Large intestine (tissue), 3 donors: ENCODE data around the gene FAM83G. TPM values are rescaled to one million over a fixed set of nuclear protein-coding genes. Genes with fewer than 3 reads are reported as not detected.
A peak's percentile ranks its signal among the peaks of the same experiment; 100 is the strongest.

Experiments
- DNase-seq, 2 donors: peaks; one replicate each; pipeline versions ENCODE4 v3.0.0 to v3.0.0-alpha.2; 2013
- H3K27ac ChIP-seq: one replicate; pipeline ENCODE4 v1.5.1; 2013; ENCODE audit warnings: low read length
- H3K27me3 ChIP-seq: 2 replicates; pipeline ENCODE4 v1.6.1; 2013; ENCODE audit warnings: low read length; ENCODE audit not compliant: control insufficient read depth, insufficient read depth
- H3K36me3 ChIP-seq: 2 replicates; pipeline ENCODE4 v1.6.1; 2013; ENCODE audit warnings: low read length; ENCODE audit not compliant: control insufficient read depth, insufficient read depth
- H3K4me1 ChIP-seq: one replicate; pipeline ENCODE4 v1.6.1; 2013; ENCODE audit warnings: low read length; ENCODE audit not compliant: control insufficient read depth, insufficient read depth
- H3K4me3 ChIP-seq: one replicate; pipeline ENCODE4 v1.5.1; 2013; ENCODE audit warnings: low read length
- H3K9me3 ChIP-seq: one replicate; pipeline ENCODE4 v1.6.1; 2013; ENCODE audit warnings: mild to moderate bottlenecking, low read depth, low read length, moderate library complexity; ENCODE audit not compliant: control insufficient read depth
- WGBS: methylation state at CpG from one replicate; pipeline ENCODE4 v1.1.5; 2013; ENCODE audit warnings: low lambda C conversion rate; ENCODE audit not compliant: insufficient coverage; 5-methylcytosine and 5-hydroxymethylcytosine counted together
- polyA plus RNA-seq: library from polyadenylated mRNA; unstranded; fragments of 120-200 nt; gene quantifications from one replicate; pipeline ENCODE4 v1.2.1, GENCODE V29; 2013

The FAM83G gene
- polyA plus RNA-seq, 1 donor: 35.6 TPM

DNA sequence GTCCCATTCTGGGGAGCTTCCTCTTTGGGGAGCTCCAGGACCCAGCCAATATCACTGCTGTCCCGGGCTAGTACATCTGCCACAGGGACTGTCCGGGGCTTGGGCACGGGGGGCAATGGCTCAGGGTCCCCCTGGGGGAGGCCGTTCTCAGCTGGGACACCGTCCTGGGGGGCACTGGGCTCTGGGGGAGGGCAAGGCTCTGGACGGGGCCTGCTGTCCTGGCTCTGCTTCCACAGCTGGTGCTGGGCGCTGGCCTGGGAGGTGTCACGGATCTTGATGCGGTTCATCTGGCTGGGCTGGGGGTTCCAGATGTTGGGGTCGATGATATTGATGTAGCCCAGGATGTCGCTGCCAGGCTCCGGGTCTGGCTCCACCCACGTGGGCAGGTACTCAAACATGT lies 26.5 kb downstream of the FAM83G start:
- no CpG with 5 or more reads among the region's 13 CpGs for WGBS
- no peak for DNase-seq
- Histone ChIP-seq H3K4me1 (peaks cover 27% of the 10 kb centered on the region), H3K36me3 (peaks cover 64% of the 10 kb centered on the region), H3K4me3 (no peak overlapping the region), H3K9me3 (no peaks in the 10 kb centered on the region), H3K27me3 (no peaks in the 10 kb centered on the region), H3K27ac (no peak overlapping the region)

DNA sequence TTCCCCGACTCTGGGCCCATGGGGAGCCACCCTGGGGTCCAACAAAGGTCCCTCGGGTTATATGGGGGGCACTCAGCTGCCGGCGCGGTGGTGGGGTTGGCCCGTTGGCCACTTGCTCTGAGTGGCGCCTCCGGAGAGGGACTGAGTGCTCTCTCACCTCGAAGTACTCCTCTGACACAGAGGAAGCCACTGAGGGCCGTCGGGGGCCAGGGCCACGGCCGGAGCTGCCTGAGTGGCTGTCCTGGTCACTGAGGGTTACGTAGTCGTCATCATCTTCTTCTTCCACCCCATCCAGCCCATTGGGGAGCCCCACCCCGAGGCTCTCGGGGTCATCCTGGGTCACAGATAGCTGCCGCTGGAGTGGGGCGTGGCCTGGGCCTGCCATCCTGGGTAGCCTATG lies 26.9 kb downstream of the FAM83G start:
- no peak overlapping the region for H3K27ac ChIP-seq
- no peaks in the 10 kb centered on the region for H3K27me3 ChIP-seq
- H3K9me3 ChIP-seq: no peaks in the 10 kb centered on the region
- H3K36me3 ChIP-seq: peaks cover 63% of the 10 kb centered on the region
- no peak for DNase-seq
- peaks cover 23% of the 10 kb centered on the region for H3K4me1 ChIP-seq
- whole genome bisulfite sequencing: no CpG with 5 or more reads among the region's 19 CpGs
- H3K4me3 ChIP-seq: no peak overlapping the region

DNA sequence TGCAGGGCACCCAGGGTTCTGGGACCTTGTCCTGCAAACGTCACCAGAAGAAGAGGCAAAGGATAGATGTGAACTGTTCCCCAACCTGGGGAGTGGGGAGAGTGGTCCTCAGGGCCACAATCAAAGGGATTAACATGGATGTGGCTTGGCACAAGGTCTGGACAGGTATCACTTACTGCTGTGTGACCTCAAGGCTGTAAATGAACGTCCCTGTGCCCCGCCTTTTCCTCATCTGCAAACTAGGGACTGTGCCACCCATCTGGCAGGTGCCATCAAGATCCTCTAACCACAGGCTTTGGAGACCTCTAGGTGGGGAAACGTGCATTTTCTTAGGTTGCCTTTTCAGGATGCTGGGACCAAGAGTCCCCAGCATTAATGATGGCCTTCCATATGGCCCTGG lies 27.5 kb downstream of the FAM83G start:
- Histone ChIP-seq H3K4me3 (no peak overlapping the region), H3K27ac (no peak overlapping the region), H3K27me3 (no peaks in the 10 kb centered on the region), H3K36me3 (peaks cover 67% of the 10 kb centered on the region), H3K4me1 (peaks cover 17% of the 10 kb centered on the region), H3K9me3 (no peaks in the 10 kb centered on the region)
- WGBS: no CpG with 5 or more reads among the region's 4 CpGs
- no peak for DNase-seq

DNA sequence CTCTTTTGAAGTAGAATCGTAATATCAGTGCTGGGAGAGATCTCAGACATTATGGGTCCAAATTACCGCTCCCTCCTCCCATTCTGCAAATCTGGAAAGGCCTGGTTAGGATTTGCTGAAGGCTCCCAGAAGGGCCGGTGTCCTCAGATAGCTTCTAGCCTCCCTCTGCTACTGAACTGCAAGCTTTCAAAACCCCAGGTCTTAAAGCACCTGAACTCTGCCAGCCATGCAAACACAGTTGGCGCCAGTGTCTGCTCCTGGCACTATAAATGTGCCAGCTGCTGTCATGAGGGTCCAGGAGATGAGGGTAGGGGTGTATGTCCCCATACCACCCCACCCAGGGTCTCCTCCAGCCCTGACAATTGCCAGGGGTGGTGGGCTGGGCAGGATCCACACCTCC lies 28.4 kb downstream of the FAM83G start:
- no peaks in the 10 kb centered on the region for H3K27me3 ChIP-seq
- H3K36me3 ChIP-seq: peaks cover 76% of the 10 kb centered on the region
- H3K9me3 ChIP-seq: no peaks in the 10 kb centered on the region
- no peak for DNase-seq
- no peak overlapping the region for H3K27ac ChIP-seq
- no peak overlapping the region for H3K4me3 ChIP-seq
- H3K4me1 ChIP-seq: peaks cover 10% of the 10 kb centered on the region
- WGBS: no CpG with 5 or more reads among the region's 4 CpGs

DNA sequence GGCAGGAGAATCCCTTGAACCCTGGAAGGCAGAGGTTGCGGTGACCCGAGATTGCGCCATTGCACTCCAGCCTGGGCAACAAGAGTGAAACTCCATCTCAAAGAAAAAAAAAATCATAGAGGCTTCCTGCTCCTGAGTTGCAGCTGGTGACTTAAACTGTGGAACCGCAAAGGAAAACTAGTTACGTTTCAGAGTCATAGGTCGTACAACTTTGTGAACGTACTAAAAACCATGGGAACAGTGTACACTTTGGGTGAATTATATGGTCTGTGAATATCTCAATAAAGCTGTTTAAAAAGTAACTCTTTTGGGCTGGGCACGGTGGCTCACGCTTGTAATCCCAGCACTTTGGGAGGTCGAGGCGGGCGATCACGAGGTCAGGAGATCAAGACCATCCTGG lies 29.0 kb downstream of the FAM83G start:
- Histone ChIP-seq H3K27ac (no peak overlapping the region), H3K27me3 (no peaks in the 10 kb centered on the region), H3K4me1 (peaks cover 4% of the 10 kb centered on the region), H3K36me3 (peaks cover 80% of the 10 kb centered on the region), H3K4me3 (no peak overlapping the region), H3K9me3 (no peaks in the 10 kb centered on the region)
- no peak for DNase-seq
- 83% methylated on average over 3 of the region's 13 CpGs for WGBS

DNA sequence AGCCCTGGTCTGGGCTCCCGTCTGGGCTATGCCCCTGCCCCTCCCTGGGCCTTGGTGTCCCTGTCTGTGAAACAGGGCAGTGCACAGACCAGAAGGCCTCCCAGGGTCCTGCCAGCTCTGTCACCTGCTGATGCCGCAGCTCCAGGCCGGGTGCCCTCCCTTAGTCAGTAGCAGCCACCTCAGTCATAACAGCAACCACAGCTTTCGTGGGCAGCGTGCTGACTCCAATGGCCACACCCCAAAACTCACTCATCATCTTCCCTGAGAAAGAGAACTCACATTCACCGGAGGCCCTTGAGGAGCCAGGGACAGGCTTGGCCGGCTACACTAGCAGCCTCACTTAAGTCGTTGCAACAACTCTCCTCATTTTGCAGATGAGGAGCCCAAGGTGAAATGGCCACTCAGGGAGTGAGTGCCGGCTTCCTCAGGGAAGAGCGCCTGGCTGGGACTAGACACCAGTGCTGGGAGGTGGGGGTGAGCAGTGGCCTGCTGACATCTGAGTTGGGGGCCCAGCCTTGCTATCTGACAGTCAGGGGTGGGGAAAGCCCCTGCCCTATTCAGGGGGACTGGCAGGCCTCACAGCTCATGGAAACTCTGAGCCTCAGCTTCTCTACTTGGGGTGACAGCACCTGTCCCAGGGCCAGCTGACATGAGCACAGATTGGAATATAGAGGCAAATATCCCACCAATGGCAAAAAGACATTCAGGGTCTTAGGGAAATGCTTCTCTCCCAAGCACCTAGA lies 30.0 kb downstream of the FAM83G start:
- Histone ChIP-seq H3K4me3 (no peak overlapping the region), H3K27me3 (no peaks in the 10 kb centered on the region), H3K4me1 (peaks cover 10% of the 10 kb centered on the region), H3K9me3 (no peaks in the 10 kb centered on the region), H3K27ac (no peak overlapping the region), H3K36me3 (peaks cover 77% of the 10 kb centered on the region)
- WGBS: no CpG with 5 or more reads among the region's 10 CpGs
- no peak for DNase-seq

DNA sequence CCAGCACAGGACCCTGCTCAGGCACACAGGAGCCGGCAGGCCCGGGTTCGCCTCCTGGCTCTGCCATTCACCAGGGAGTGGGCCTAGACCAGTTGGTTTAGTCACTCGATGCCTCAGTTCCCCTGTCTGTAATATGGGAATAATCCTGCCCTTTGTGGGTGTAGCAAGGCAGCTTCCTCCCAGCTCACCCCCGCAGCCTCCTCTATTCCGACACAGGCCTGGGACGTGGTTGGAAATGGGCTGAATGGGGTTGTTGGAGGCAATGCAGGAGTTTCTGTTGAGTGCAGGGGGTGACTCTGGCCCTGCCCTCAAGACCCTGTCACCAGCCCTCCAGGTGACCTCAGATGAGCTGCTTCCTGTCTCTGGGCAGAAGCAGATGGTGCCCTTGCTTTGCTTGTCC lies 32.8 kb downstream of the FAM83G start:
- no peak overlapping the region for H3K4me3 ChIP-seq
- DNase-seq: no peak
- H3K36me3 ChIP-seq: peaks cover 49% of the 10 kb centered on the region
- H3K27me3 ChIP-seq: no peaks in the 10 kb centered on the region
- WGBS: no CpG with 5 or more reads among the region's 7 CpGs
- H3K9me3 ChIP-seq: no peaks in the 10 kb centered on the region
- no peak overlapping the region for H3K27ac ChIP-seq
- peaks cover 34% of the 10 kb centered on the region for H3K4me1 ChIP-seq

DNA sequence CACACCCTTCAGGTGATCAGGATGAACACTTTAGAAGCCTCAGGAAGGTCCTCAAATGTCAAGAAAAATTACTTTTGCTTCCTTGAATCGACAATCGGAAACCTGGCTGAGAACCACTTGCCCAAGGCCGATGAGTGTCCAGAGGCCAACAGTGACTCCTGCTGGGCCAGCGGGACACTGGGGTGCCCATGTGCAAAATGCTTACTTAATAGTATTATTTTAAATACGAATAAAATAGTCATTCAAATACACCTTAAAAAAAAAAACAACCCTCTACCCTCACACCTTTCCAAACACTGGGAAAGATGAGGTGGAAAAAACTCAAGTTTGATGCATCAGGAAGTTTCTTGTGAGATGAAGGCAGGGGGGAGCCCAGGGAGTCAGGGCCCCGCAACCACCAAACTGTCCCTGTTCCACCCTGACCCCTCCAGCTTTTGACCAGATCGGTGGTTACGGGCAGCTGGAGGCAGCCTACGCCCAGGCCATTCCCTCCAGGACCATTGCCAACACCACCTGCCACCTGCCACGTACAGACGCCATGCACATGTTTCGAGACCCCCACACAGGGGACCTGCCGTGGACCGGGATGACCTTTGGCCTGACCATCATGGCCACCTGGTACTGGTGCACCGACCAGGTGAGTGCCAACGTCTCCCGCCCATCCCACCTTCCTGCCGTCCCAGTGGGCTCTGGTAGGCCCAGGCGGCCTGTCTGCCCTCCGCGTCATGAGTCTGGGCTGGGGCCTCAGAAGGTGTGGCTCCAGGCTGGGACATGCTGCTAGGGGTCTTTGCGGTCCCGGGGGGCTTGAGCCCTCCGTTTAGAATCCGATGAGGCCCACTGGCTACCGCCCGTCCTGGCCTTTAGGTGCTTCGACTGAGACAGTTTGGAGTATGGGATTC lies 33.7 kb downstream of the FAM83G start:
- H3K4me3 ChIP-seq: no peak overlapping the region
- peaks cover 41% of the 10 kb centered on the region for H3K36me3 ChIP-seq
- peaks cover 34% of the 10 kb centered on the region for H3K4me1 ChIP-seq
- peak overlapping the region; percentile 68 for H3K27ac ChIP-seq
- DNase-seq: no peak
- no peaks in the 10 kb centered on the region for H3K27me3 ChIP-seq
- no CpG with 5 or more reads among the region's 28 CpGs for WGBS
- no peaks in the 10 kb centered on the region for H3K9me3 ChIP-seq

DNA sequence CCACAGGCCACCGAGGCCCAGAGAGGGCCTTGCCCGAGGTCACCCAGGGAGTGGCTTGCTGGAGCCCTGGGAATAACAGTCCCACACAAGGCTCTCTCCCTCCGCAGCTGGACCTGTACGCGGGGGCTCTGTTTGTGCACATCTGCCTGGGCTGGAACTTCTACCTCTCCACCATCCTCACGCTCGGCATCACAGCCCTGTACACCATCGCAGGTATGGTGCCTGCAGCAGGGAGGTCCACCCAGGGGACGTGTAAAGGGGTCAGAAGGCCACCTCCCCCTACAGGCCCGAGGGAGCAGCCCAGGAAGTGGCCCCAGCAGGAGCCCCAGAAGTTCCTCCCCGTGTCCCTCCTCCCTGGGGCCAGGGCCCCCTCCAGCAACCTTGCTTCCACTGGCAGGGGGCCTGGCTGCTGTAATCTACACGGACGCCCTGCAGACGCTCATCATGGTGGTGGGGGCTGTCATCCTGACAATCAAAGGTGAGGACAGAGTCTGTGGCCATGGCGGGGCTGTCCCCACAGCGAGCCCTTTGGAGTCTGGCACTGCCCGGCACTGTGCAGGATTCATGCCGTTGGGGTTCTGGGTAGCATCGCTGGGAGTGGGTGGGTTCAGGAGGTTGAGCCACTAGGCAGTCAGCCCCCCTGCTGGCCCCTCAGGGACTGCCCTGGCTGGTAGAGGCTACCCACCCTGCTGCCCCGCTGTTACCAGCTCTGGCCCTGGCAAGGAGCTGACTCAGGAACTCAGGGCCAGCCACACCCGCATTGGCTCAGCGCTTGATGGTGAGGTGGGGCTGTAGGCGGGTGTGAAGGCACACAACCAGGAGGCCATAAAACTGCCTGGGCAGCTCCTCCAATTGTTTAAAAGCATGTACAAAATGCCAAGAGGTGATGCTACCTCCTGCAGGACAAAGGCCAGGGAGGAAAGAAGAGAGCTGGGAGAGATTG lies 35.3 kb downstream of the FAM83G start:
- H3K27ac ChIP-seq: peak overlapping the region; percentile 68
- H3K27me3 ChIP-seq: no peaks in the 10 kb centered on the region
- H3K9me3 ChIP-seq: no peaks in the 10 kb centered on the region
- H3K4me1 ChIP-seq: peaks cover 37% of the 10 kb centered on the region
- peaks cover 31% of the 10 kb centered on the region for H3K36me3 ChIP-seq
- no peak overlapping the region for H3K4me3 ChIP-seq
- peak; percentile 87 to 92 for DNase-seq
- WGBS: no CpG with 5 or more reads among the region's 23 CpGs

DNA sequence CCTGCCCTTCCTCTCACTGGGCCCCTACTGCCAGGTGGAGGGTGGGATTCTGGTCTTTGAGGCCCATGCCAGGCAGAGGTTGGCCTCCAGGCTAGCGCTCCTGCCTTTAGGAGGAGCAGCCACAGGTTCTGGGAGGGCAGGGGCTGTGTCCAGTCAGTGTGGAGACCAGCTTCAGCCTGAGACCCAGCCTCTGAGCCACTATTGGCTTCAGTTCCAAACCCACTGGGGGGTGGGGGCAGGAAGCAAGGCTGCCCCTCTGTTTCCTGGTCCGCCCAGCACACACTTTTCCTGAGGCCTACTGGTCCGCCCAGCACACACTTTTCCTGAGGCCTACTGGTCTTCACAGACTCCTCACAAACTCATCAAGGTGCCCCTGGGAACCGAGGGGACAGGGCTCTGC lies 36.2 kb downstream of the FAM83G start:
- no peak for DNase-seq
- no peak overlapping the region for H3K4me3 ChIP-seq
- no peaks in the 10 kb centered on the region for H3K9me3 ChIP-seq
- H3K27me3 ChIP-seq: no peaks in the 10 kb centered on the region
- WGBS: no CpG with 5 or more reads among the region's 4 CpGs
- H3K27ac ChIP-seq: peak overlapping the region; percentile 68
- peaks cover 29% of the 10 kb centered on the region for H3K36me3 ChIP-seq
- peaks cover 46% of the 10 kb centered on the region for H3K4me1 ChIP-seq
